ENCODE data around the gene GLCE. TPM values are rescaled to one million over a fixed set of nuclear protein-coding genes. Genes with fewer than 3 reads are reported as not detected.

The GLCE gene
- polyA plus RNA-seq, 3 donors, result 42.4 to 48.3 (median 44.7) TPM

DNA sequence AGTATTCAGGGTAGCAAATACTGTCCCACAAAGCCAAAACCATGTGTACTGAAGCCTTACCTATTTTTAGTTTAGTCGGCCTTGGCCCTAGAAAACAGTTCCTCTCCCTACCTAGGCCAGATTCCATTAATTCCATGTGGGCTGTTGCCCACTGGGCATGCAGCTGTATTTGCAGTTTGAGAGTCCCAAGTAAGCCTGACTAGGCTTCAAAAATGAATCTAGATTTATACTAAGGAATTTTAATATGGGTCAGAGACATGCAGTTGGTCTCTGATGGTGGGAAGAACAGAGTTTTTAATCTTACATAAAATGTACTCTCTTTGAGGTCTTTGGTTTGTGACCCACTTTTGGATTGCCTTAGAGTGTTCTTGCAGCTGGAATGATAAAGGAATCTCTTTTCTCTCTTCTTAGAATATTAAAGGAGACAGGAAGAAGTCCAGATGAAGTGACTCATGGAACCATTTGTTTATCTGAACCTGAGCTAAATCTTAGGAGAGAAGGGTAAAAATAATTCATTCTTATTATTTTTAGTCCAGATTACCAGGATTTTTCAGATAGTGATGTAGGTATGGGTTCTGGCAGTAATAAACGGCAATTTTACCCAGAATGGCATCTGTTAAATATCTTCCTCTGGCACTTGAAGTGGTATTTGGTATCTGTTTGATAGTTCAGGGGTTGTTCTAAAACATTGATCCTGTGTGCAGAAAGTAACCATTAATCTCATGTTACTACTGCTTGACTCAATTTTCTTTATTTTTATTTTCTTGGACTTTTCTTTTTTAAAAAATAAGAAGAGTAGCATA lies 33.8 kb downstream of the GLCE start:
- DNase-seq, result no peak

DNA sequence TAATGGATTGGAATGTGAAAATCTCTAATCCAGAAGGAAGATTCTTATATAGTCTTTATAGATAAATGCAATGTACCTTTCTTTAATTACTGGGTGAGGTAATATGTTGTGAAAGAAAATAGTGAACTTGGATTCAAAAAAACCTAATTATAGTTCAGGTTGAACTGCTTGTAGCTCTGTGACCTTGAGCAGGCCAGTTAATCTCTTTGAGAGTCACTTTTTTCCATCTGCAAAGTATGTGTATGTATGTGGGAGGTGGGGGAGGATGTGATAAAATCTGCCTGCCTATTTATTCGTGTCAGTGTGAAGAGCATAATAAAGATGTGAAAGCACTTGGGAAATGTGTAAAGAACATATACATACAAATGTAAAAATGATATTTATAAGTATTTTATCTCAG lies 34.4 kb downstream of the GLCE start:
- peak; percentile 48 for DNase-seq

DNA sequence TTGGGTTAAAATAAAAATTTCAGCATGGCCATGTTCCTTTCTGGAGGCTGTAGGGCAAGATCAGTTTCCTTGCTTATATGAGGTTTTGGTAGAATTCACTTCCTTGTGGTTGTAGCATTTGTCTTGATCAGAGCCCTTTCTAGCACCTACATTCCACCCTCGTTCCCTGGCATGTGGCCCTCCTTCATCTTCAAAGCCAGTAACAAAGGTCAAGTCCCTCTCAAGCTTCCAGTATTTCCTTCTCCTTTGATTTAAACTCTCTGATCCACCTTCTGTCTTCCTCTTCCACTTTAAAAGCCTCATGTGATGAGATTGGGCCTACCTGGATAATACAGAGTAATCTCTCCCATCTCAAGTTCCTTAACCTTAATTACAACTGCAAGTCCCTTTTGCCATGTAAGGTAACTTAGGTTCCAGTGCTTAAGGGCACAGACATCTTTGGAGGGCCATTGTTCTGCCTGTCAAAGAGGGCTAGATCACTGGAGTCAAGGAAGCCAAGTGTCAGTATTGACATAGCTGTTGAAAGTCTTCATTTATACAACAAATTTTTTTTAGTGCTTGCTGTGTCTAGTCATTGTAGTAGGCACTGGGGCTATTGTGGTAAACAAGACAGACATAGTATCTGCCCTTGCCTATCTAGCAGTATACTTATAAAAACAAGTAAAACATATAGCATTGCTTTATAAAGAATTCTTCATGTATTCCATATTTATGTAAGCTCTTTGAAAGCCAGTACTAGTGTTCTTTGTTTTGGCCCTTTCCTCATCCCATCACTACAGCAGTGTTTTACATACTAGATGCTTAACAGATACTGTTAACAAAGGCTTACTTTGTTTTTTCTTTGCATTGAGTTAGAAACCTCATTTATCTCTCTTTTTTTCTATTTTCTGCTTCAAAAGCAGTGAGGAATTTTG lies 40.7 kb downstream of the GLCE start:
- DNase-seq, result no peak

DNA sequence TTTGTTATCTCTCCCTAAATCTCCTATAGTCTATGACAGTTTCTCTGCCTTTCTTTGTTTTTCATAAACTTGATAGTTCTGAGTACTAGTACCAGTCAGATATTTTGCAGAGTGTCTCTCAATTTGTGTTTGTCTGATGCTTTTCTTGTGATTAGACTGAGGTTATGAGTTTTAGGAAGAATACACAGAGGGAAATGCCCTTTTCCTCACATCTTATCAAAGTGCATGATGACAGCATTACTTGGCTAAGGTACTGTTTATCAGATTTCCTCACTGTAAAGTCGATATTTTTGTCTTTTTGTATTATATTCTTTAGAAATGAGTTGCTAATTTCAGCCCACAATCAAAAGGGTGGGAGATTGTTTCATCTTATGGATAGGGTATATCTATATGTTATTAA lies 45.6 kb downstream of the GLCE start:
- no peak for DNase-seq

DNA sequence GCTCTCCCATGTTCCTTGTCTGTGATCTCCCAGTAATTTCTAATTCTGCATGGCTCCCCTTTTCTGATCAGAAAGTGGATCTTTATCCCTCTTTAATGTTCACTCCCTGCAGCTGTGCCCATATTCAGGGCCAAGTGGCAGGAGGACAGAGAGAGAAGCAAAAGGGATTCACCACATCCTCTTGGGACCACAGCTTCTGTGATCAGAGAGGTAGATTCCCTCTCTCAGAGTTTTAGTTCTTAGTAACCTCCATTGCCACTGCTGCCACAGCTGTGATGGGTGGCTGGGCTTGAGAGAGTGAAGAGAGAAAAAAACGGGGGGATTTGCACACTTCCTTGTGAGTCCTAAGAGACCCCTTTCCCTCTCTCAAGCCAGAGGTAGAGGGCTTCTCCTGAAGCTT lies 49.2 kb downstream of the GLCE start:
- no peak for DNase-seq

DNA sequence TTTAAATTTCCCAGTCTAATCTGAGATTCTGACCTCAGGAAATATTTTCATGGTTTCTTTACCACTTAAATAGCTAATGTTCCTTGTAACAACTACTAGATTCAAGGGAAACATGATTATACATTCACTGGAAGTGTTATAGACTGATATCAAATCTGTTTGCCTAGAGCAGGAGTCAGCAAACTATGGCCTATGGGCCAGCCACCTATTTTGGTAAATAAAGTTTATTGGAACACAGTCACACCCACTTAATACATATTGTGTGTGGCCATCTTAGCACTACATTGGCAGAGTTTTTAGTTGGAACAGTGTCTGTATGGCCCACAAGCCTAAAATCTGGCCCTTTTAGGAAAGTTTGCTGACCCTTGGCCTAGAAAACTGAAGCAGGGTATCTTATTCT lies 50.1 kb downstream of the GLCE start:
- no peak for DNase-seq

DNA sequence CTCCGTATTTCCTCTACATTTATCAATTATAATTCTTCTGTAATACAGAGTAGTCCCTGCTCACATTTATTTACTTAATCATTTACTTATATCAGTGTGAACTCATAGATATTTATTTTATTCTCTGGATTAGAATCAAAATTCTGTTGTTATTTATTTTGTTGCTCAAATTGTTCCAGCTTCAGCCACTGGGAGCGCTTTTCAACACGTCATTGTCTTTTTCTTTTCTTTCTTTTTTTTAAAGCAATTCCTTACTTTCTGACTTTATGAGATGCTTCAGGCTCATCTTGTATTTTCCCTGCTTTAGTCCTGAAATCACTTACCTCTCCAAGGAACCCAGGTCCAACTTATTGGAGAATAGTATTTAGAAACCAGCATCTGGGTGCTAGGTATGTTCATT lies 53.4 kb downstream of the GLCE start:
- no peak for DNase-seq

DNA sequence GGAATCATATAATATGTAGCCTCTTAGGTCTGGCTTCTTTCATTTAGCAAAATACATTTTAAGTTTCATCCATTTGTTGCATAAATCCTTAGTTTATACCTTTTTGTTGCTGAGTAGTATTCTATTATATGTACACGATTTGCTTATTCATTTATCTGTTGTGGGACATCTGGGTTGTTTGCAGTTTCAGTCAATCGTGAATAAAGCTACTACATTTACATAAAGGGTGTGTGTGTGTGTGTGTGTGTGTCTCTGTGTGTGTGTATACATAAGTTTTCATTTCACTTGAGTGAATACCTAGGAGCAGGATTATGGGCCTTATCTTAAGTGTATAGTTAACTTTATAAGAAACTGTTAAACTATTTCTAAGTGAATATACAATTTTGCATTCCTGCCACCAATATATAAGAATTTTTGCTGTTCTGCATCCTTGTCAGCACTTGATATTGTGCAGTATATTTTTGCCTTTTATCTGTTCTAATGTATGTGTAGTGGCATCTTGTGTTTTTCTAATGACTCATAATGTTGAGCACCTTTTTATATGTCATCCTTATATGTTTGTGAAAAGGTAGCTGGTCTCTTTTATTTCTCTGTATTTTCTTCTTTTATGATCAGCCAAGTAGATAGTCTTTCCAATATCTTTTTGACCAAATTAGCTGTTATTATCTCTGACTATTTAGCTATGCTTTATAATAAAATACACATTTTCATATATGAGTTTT lies 55.0 kb downstream of the GLCE start:
- DNase-seq, result no peak

DNA sequence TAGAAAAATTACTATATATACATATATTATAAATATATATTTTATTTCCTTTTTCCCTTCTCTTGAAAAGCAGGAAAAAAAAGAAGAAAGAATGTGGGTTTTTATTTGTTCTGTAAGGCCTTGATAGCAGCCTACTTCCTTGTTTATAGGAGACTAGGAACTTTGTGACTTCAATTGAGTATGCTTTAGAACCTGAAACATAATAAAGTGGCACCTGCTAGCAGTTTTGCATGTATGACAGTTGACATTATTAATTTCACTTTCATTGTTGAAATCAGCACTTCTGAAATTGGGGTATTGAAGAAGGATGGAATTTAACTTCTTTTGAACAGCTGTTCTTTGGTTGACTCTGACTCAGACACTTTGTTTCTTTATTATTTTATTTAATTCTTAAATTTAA lies 56.9 kb downstream of the GLCE start:
- DNase-seq, result no peak

DNA sequence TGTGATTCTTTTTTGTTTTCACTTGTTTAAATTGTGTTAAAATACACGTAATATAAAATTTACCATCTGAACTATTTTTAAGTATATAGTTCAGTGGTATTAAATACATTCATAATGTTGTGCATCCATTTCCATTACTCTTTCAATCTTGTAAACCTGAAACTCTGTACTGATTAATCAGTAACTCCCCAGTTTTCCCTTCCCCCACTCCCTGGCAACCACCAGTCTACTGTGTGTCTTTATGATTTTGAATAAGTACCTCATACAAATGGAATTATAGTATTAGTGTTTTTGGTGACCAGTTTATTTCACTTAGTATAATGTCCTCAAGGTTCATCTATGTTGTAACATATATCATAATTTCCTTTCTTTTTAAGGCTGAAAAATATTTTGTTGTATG lies 59.3 kb downstream of the GLCE start:
- no peak for DNase-seq

DNA sequence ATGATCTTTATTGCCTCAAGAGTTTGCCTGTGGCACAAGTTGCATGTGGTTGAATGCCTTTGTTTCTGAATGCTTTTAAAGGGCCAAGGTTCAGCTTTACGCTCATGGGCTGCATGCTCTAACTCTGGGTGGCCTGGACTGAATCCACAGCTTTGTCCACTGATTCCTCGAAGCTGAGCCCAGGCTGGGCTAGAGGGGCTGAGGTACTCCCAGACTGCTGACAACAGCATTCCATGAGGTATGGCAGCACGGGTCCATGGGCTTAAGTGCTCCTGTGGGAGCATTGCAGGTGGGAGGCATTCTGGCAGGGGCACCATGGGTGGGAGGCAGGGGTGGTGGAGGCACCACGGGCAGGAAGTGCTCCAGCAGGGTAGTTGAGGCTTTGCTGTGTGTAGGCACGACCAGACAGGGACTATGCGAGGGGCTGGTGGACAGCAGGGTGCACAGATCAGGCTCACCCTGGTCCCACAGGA lies 61.6 kb downstream of the GLCE start:
- DNase-seq, result no peak

DNA sequence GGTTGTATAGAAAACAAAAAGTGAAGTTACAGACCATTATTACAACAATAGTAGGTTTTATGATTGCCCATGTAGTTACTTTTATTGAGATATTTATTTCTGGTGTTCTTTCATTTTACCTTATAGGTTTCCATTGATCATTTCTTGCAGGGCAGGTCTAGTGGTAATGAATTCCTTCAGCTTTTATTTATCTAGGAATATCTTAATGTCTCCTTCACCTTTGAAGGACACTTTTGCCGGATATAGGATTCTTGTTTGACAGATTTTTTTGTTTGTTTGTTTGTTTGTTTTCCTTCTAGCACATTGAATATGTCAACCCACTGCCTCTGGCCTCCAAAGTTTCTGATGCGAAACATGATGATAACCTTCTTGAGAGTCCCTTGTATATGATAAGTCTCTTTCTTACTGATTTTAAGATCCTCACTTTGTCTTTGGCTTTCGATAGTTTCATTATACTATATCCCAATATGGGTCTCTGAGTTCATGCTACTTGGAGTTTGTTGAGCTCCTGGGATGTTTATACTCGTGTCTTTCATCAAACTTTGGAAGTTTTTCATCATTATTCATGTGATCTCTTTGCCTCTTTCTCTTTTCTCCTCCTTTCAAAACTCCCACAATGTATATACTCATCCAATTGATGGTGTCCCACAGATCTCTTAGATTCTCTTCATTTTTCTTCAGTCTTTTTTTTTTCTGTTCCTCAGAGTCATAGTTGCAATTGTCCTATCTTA lies 62.8 kb downstream of the GLCE start:
- DNase-seq, result no peak

DNA sequence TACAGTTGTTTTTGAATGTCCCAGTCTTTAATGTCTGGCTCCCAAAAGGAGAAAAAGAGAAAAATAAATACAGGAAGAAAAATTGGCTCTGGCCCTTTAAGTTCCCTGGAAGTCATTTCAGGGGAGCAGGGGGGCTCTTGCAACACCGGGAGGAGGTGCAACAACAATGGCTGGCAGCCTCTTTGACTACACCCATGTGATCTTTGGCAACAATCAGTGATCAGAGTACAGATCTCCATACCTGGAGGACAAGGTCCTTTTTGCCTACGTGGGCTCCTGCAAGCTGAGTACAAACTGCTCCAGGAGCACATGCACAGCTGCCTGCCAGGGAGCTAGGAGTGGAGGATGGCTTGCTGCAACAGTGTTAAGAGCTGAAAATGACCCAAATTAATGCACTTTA lies 63.9 kb downstream of the GLCE start:
- no peak for DNase-seq

DNA sequence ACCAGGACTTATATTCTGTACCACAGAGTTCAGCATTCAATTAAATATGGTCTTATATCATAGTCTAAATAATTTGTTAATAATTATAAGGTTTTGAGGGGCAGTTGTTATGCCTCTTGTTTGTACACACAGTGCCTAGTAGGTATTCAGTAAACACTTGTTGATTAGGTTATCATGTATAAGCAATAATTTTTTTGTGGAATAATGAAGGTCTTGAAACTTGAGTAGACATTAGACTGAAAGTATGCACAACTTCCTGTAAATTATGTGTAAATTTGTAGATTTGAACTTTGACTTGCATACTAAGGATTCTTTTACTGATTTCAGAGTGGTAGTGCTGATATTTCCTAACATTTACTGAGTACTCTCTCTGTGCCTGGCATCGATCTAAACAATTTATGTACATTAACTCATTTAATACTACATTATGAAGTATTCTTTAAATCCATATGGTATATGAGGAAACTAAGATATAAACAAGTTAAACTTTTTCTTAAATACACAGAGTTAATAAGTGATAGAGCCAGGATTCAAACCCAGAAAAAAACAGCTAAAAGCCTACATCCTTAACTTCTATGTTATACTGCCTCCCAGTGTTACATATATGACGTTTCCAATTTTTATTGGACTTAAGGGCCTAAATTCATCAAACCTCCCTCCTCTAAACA lies 65.1 kb downstream of the GLCE start:
- no peak for DNase-seq

DNA sequence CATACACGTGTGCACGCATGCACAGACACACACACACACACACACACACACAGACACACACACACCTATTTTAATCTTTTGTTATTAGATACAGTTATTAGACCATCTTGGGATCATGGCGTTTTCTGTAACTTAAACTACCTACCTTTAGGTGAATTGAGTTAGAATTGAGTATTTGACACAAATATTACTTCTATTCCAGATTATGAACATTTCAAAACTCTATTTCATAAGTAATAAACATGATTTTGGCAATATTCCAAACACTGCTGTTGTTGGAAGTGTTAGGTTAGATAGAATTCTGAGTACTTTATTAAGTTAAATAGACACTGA lies 65.6 kb downstream of the GLCE start:
- DNase-seq, result no peak

DNA sequence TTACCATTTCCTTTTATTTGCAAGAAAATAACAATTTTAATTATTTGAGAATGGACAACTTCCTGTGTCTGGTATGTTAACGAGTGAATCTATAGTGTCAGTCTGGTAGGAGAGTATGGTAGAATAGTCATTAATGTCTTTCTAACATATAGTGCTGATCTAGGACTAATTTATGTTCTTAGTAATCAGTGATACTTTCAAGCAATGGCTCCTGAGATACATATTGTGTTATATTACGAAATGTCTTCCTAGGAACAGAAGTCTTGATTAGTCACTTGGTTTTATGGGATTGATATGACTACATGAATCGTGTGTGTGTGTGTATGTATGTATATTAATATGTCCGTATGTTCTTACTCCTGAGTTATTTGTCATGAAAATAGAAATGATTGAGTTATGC lies 71.7 kb downstream of the GLCE start:
- no peak for DNase-seq

DNA sequence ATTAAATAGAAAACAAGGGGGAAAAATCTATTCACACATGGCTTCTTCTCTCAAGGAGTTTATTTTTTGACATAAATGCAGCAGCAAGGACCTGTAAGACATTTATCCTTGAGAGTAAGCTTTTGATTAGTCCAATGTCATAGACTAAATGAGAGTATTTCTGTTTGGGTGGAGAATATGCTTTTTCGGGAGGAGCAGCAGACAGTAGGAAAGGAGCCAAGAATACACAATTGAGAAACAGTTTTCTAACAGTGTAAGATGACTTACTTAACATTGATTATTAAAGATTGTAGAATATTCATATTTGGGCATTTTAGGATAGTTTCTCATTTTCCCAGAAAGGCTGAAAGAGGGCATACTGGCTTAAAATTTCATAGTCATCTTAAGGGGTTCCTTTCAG lies 72.3 kb downstream of the GLCE start:
- DNase-seq, result no peak

DNA sequence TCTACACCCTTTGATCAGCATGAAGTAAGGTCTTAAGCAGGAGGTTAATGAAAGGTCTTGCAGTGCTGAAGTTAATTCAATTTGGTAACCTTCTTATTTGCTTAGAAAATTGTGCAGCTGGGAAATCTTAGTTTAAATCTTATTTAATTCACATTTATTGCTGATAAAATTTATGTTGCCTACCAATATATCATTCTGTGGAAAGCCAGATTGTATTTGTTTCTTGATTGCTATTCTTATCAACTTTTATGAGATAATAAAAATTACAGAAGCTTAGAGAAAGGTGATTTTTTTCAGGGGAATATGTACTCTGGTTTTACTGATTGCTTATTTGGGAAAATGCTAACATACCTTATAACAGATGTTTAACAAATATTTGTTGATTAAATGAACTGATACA lies 74.2 kb downstream of the GLCE start:
- DNase-seq, result no peak

DNA sequence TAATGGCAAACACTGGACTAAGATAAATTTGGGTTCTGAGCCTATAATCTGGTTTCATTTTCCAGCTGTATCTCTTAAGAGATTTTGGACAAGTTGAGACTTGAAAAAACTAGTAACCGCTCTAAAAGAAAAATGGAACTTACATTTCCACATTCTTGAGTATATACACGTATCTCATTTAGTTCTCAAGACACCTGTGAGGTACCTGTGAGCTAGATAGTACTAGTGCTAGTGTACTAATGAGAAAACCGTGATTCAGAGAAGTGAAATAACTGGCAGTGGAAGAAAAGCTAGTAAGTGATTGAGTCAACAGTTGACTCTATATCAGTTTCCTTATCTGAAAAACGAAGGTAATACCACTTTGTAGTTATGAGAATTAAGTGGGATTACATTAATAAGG lies 76.1 kb downstream of the GLCE start:
- DNase-seq, result no peak

DNA sequence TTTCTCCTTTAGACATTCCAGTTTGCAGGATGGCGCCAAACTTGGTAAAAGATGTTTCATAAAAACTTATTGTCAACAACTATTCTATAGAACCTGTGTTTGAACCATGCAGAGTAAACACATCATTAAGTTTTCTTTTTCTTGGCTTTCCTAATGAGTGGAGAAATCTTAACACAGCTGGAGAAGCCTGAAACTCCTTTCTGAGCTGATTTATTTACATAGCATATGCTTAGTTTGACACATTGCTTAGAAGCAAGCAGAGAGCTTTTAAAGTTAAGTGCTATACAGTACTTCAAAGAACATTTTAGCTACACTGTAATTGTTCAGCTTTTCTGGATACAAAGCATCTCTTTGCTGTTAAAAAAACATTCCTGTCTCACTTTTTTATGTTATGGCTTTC lies 77.3 kb downstream of the GLCE start:
- no peak for DNase-seq

DNA sequence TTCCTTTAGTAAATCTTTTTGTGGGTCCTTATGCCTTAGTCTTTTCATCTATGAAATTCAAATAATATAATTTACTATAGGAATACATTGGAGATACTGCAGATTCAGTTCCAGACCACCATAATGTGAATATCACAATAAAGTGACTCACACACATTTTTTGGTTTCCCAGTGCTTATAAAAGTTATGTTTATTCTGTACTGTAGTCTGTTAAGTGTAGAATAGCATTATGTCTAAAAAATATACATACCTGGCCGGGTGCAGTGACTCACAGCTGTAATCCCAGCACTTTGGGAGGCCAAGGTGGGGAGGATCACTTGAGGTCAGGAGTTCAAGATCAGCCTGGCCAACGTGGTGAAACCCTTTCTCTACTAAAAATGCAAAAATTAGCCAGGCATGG lies 84.4 kb downstream of the GLCE start:
- no peak for DNase-seq
